T-helper 1 cell (primary cell): ENCODE measurements around the gene DNAJC13.

Source experiments
- DNase-seq, 5 donors: peaks; one replicate each; pipeline ENCODE4 v3.0.0-alpha.2; 2012 to 2020

DNAJC13 gene

GRCh38 chr3:132469326-132469725 lies 52.0 kb downstream of the DNAJC13 start:
- no peak for DNase-seq

GRCh38 chr3:132486099-132486498 lies 68.8 kb downstream of the DNAJC13 start:
- no peak for DNase-seq

GRCh38 chr3:132488151-132488550 lies 70.8 kb downstream of the DNAJC13 start:
- no peak for DNase-seq

- no peak for DNase-seq
Observed at GRCh38 chr3:132499071-132499470, 81.8 kb downstream of the DNAJC13 start.

- DNase-seq = no peak
Observed at GRCh38 chr3:132503559-132503958, 86.3 kb downstream of the DNAJC13 start.

GRCh38 chr3:132504375-132504933 lies 87.2 kb downstream of the DNAJC13 start:
- no peak for DNase-seq

GRCh38 chr3:132507657-132508056 lies 90.4 kb downstream of the DNAJC13 start:
- DNase-seq = no peak

GRCh38 chr3:132509096-132509495 lies 91.8 kb downstream of the DNAJC13 start:
- DNase-seq = no peak

GRCh38 chr3:132509506-132509905 lies 92.2 kb downstream of the DNAJC13 start:
- DNase-seq = no peak

GRCh38 chr3:132513057-132513456 lies 95.8 kb downstream of the DNAJC13 start:
- no peak for DNase-seq

- no peak for DNase-seq
Observed at GRCh38 chr3:132517311-132517710, 100.0 kb downstream of the DNAJC13 start.

GRCh38 chr3:132519914-132520313 lies 102.6 kb downstream of the DNAJC13 start:
- no peak for DNase-seq

GRCh38 chr3:132521901-132522300 lies 104.6 kb downstream of the DNAJC13 start:
- DNase-seq = no peak

- DNase-seq = peak in 1 of 5 donors; percentile 16
Observed at GRCh38 chr3:132522353-132522752, 105.1 kb downstream of the DNAJC13 start.

GRCh38 chr3:132530624-132531023 lies 113.3 kb downstream of the DNAJC13 start:
- no peak for DNase-seq

- peak in 4 of 5 donors; percentile 12 to 53 (median 35) for DNase-seq
Observed at GRCh38 chr3:132535575-132536441, 118.5 kb downstream of the DNAJC13 start.

GRCh38 chr3:132536442-132537153 lies 119.3 kb downstream of the DNAJC13 start:
- DNase-seq = no peak

GRCh38 chr3:132537297-132537696 lies 120.0 kb downstream of the DNAJC13 start:
- DNase-seq = no peak

- DNase-seq = no peak
Observed at GRCh38 chr3:132538072-132538471, 120.8 kb downstream of the DNAJC13 start.

GRCh38 chr3:132539681-132540080 lies 122.4 kb downstream of the DNAJC13 start:
- DNase-seq = no peak

GRCh38 chr3:132542577-132542976 lies 125.3 kb downstream of the DNAJC13 start:
- DNase-seq = no peak

- no peak for DNase-seq
Observed at GRCh38 chr3:132543011-132543739, 125.9 kb downstream of the DNAJC13 start.

- DNase-seq = no peak
Observed at GRCh38 chr3:132544130-132544529, 126.8 kb downstream of the DNAJC13 start.
